ENCODE results near the gene NTM.

GRCh38 chr11:131999955-132000354 is 629.5 kb downstream of the NTM start:
- TF ChIP-seq CTCF (IDR thresholded peaks at IDR 0.05) (no peak), POLR2A (IDR thresholded peaks at IDR 0.05) (no peak)
